HT-29 (cell line): ENCODE data around the gene CHID1. TPM values are rescaled to one million over a fixed set of nuclear protein-coding genes. Genes with fewer than 3 reads are reported as not detected.

Experiments used
- DNase-seq: peaks from one replicate; pipeline ENCODE4 v3.0.0-alpha.2; 2015; ENCODE audit warnings: low spot score
- total RNA-seq: library from RNA; depleted of rRNA; stranded (reverse); fragments of >200 nt; shearing (Covaris generic); gene quantifications from 2 replicates; pipeline ENCODE4 v1.2.3, GENCODE V29; 2014

CHID1 gene
- total RNA-seq, 1 experiment from 2014 or later, result 68.2 TPM

GRCh38 chr11:933142-933851 is 22.7 kb upstream of the CHID1 start:
- no peak for DNase-seq

- DNase-seq, result no peak
Observed at GRCh38 chr11:932435-932834, 21.8 kb upstream of the CHID1 start.

GRCh38 chr11:931385-931784 is 20.8 kb upstream of the CHID1 start:
- DNase-seq, result no peak

GRCh38 chr11:929405-929804 is 18.8 kb upstream of the CHID1 start:
- DNase-seq, result no peak

- DNase-seq, result no peak
Observed at GRCh38 chr11:928786-929185, 18.2 kb upstream of the CHID1 start.

GRCh38 chr11:927871-928270 is 17.3 kb upstream of the CHID1 start:
- DNase-seq, result no peak

- DNase-seq, result peak; percentile 60
Observed at GRCh38 chr11:926341-926916, 15.8 kb upstream of the CHID1 start.

- DNase-seq, result peak; percentile 87
Observed at GRCh38 chr11:925496-926301, 15.1 kb upstream of the CHID1 start, which contains the start of gene AP2A2. Gene AP2A2, plus strand, starts transcription at chr11:925870. Its CDS starts 152 bp downstream, at chr11:926022.

- no peak for DNase-seq
Observed at GRCh38 chr11:925158-925495, 14.5 kb upstream of the CHID1 start.

GRCh38 chr11:924406-925157 is 14.0 kb upstream of the CHID1 start:
- no peak for DNase-seq

- DNase-seq, result no peak
Observed at GRCh38 chr11:923691-924405, 13.2 kb upstream of the CHID1 start.

- DNase-seq, result no peak
Observed at GRCh38 chr11:921921-922678, 11.5 kb upstream of the CHID1 start.

- DNase-seq, result no peak
Observed at GRCh38 chr11:917426-917825, 6.8 kb upstream of the CHID1 start.

GRCh38 chr11:914747-915501 is 4.3 kb upstream of the CHID1 start:
- no peak for DNase-seq

GRCh38 chr11:914204-914603 is 3.6 kb upstream of the CHID1 start:
- no peak for DNase-seq

- DNase-seq, result no peak
Observed at GRCh38 chr11:913043-913442, 2.4 kb upstream of the CHID1 start.

- no peak for DNase-seq
Observed at GRCh38 chr11:912266-912665, 1.7 kb upstream of the CHID1 start.

- no peak for DNase-seq
Observed at GRCh38 chr11:911890-912219, 1.2 kb upstream of the CHID1 start.

- DNase-seq, result no peak
Observed at GRCh38 chr11:911031-911889, 650 bp upstream of the CHID1 start.
